Dendritic cell treated with granulocyte-macrophage colony-stimulating factor and Interleukin-4, amounts not matched to agents 40 ng/mL and 50 ng/mL, for 4 days (primary cell): Measurements from ENCODE around the gene NSFL1C.

Experiments
- H3K27ac Mint-ChIP-seq: one replicate; pipeline ENCODE4 v1.8.0; 2022; ENCODE audit warnings: mild to moderate bottlenecking, mixed read lengths
- H3K27me3 Mint-ChIP-seq: one replicate; pipeline ENCODE4 v1.8.0; 2022; ENCODE audit warnings: mild to moderate bottlenecking, mixed read lengths
- H3K36me3 Mint-ChIP-seq: one replicate; pipeline ENCODE4 v1.8.0; 2022; ENCODE audit warnings: low read depth, mixed read lengths
- H3K4me1 Mint-ChIP-seq: one replicate; pipeline ENCODE4 v1.8.0; 2022; ENCODE audit warnings: low read depth, mixed read lengths
- H3K4me3 Mint-ChIP-seq: one replicate; pipeline ENCODE4 v1.8.0; 2022; ENCODE audit warnings: mild to moderate bottlenecking, moderate library complexity, mixed read lengths
- H3K9me3 Mint-ChIP-seq: one replicate; pipeline ENCODE4 v1.8.0; 2022; ENCODE audit warnings: mixed read lengths
- intact Hi-C: fragments of 100-400 bp; cut with micrococcal nuclease; formaldehyde crosslinking; loops from one replicate; pipeline ENCODE4 v1.15.0; 2022

Gene NSFL1C

DNA sequence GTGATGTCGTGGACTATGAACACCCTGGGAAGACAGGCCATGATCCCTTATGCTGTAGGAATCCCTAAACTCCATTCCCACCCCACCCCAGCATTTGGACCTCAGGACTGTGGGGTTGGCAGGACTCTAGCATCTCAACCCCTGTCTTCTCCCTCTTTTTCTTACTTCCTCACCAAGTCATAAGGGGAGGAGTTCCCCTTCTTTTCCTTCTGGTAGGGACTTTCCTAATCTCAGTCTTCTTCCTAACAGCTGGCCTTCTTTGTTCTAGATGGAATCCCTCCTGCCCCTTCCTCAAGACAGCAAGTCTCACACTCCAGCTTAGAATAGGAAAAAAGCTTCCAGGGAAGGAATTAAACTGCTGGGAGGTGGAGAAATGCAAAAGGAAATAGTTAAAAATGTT lies 26.9 kb upstream of the NSFL1C start:
- Mint-ChIP-seq H3K36me3 (peaks cover 20% of the 10 kb centered on the region), H3K27ac (peak overlapping the region; percentile 98), H3K4me3 (no peak overlapping the region), H3K4me1 (peaks cover 73% of the 10 kb centered on the region), H3K9me3 (no peaks in the 10 kb centered on the region), H3K27me3 (no peaks in the 10 kb centered on the region)
- intact Hi-C loops = loop anchor here (5.0 kb wide), 1 partner anchor 116 kb away; no protein-coding TSS in a partner anchor

DNA sequence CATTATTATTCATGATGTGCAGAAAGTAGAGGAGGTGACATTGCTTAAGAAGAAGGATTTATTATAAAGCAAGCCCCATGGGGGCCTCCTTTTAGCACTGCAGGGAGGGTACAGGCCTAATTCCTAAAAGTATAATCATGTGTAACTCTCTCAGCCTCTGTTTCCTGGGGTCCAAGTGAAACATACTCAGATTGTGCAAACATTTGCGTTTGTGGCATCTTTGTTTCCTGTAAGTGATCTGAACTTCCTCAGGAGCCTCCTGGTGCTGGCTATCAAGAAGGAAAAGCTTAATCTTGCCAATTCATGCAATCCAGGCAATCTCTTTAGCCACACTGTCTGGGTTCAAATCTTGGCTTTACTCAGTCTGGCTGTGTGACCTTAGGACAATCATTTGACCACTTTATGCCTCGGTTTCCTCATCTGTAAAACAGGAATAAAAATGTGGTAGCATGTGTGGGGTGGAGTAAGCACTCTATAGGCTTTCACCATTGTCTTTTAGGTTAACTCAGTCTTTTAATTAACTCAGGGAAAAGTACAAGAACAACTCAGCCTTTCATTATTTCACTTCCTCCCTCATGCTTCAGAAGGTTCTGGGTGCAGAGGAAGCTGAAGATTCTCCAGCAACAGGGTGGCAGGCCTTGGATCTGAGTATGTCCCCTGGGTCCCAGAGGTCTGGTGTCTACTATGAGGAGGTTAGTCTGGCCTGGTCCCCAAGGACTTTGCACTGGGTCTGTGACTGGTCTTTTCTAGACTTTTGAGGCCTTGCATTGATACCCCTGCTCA lies 25.4 kb upstream of the NSFL1C start:
- intact Hi-C loops = loop anchor here (1.0 to 5.0 kb wide), 3 partner anchors 11 to 115 kb away; partner anchors contain the start of gene NSFL1C
- Mint-ChIP-seq H3K27me3 (no peaks in the 10 kb centered on the region), H3K4me1 (peaks cover 74% of the 10 kb centered on the region), H3K36me3 (peaks cover 27% of the 10 kb centered on the region), H3K9me3 (no peaks in the 10 kb centered on the region), H3K4me3 (peak overlapping the region; percentile 88), H3K27ac (peak overlapping the region; percentile 98)

DNA sequence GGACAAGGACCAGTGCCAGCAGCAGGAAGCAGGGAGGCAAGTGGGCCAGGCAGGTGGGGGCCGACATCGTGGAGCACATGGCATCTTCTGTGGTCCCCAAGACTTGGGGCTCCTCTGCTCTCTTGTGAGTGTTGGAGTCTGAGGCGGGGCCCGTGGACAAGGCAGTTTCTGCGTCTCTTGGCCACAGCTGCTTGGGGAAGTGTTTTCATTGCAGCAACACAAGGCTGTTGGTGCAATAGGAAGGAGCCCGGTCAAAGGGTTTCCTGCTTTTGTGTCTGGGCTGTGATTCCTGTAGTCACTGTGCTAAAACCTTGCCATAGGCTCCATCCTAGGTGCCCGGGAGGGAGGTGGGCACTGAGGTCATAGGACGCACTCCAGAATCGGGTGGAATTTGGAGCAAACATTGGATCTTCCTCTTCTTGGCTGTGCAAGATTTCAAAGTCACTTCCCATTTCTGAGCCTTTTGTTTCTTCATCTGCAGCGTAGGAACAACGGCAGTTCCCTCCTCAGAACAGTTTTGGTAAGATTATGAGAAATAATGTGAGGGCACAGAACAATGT lies 24.7 kb upstream of the NSFL1C start, which contains the start of gene SIRPB2:
Gene SIRPB2, minus strand, starts transcription at position 140 of the 560 bp plus-strand sequence. Its CDS starts 61 bp downstream, at position 79.
- Mint-ChIP-seq H3K36me3 (peaks cover 27% of the 10 kb centered on the region), H3K9me3 (no peaks in the 10 kb centered on the region), H3K27ac (peak within 1 kb of the TSS; percentile 98), H3K4me1 (peaks cover 79% of the 10 kb centered on the region), H3K27me3 (no peaks in the 10 kb centered on the region), H3K4me3 (peak within 1 kb of the TSS; percentile 88)
- intact Hi-C loops = loop anchor here (1.0 to 5.0 kb wide), 3 partner anchors 12 to 114 kb away; partner anchors contain the start of gene NSFL1C

DNA sequence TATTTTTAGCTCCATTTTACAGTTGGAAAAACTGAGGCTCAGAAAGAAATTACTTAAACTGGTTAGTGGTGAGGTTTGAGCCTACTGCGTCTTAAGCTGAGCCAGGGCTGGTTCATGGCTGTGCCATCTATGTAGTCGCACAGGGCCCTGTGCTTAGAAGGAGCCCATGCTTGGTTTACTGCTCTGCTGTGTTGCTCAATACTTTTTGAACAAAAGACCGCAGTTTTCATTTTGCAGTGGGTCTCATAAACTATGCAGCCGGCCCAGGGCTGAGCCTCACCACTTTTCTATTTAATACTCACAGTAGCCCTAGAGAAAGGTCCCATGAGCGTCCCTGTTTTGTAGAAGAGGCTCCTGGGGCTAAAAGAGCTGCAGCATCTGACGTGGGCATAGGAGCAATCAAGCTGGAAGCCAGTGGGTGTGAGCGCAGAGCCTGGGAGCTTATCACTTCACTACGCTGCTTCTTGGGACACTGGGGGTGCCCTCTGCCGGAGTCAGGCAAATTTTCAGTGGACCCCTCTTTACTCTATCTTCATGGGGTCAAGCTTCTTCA lies 24.1 kb upstream of the NSFL1C start:
- peaks cover 27% of the 10 kb centered on the region for H3K36me3 Mint-ChIP-seq
- intact Hi-C loops = loop anchor here (1.0 to 5.0 kb wide), 3 partner anchors 13 to 113 kb away; partner anchors contain the start of gene NSFL1C
- H3K4me1 Mint-ChIP-seq = peaks cover 80% of the 10 kb centered on the region
- H3K27ac Mint-ChIP-seq = peak overlapping the region; percentile 98
- peak overlapping the region; percentile 88 for H3K4me3 Mint-ChIP-seq
- no peaks in the 10 kb centered on the region for H3K9me3 Mint-ChIP-seq
- no peaks in the 10 kb centered on the region for H3K27me3 Mint-ChIP-seq

DNA sequence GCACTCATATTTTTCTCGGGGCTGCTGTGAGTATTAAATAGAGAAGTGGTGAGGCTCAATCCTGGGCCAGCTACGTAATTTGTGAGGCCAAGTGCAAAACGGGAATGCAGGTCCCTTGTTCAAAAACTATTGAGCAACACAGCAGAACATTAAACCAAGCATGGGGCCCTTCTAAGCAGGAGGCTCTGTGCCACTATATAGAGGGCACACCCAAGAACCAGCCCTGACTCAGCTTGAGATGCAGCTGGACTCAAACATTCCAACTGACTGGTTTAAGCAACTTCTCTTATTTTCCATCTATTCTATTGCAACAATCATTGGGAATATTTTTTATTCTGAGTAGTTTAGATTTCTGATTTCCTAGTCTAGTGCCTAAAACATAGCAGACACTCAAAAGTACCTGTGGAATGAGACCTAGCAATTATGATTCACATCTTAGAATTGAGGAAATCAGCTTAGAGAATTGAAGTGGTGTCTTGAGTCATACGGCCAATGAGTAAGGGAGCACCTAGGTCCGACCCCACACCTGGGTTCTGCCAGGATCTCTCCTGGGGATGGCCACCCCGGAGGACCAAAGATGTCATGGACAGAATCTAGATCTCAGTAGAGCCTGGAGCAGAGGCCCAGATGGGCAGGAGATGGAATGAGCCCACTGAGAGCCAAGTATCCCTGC lies 23.3 kb upstream of the NSFL1C start:
- Mint-ChIP-seq H3K36me3 (peaks cover 36% of the 10 kb centered on the region), H3K9me3 (no peaks in the 10 kb centered on the region), H3K4me1 (peaks cover 83% of the 10 kb centered on the region), H3K27ac (peak overlapping the region; percentile 98), H3K4me3 (peak overlapping the region; percentile 88), H3K27me3 (no peaks in the 10 kb centered on the region)
- intact Hi-C loops = loop anchor here (1.0 to 5.0 kb wide), 3 partner anchors 9 to 113 kb away; partner anchors contain the start of gene NSFL1C

DNA sequence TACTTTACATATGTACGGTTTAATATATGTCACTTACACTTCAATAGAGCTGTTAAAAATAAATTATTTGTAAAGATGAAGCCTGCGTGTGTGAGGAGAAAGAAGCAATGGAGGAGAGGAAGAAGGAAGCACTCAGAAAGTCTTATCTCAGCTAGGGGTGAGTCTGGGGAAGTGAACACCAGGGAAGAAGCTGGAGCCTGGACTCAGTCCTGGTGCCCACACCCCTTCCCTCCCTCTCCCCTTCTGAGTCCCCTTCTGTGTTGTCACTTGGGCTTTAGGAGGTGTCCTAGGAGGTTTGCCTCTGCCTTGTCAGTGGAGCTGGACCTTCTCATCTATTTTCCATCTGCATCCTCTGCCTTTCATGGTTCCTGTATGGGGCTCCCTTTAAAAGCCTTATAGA lies 22.7 kb upstream of the NSFL1C start:
- Mint-ChIP-seq H3K4me3 (peak overlapping the region; percentile 88), H3K4me1 (peaks cover 83% of the 10 kb centered on the region), H3K36me3 (peaks cover 41% of the 10 kb centered on the region), H3K27me3 (no peaks in the 10 kb centered on the region), H3K27ac (peak overlapping the region; percentile 98), H3K9me3 (no peaks in the 10 kb centered on the region)
- intact Hi-C loops = loop anchor here (1.0 kb wide), 1 partner anchor 8 kb away; no protein-coding TSS in a partner anchor

DNA sequence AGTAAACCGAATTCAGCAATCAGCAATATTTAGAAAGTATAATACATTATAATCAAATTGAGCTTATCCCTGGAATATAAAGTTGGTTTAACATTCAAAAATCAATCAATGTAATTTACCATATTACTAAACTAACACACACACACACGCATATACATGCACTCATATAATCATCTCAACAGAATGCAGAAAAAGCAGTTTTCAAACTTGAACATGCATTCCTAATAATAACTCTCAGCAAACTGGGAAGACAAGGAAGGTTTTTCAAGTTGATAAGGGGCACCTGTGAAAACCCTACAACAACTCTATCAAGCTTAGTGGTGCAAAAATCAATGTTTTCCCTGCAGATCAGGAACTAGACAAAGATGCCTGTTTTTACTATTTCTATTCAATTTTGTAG lies 19.9 kb upstream of the NSFL1C start:
- H3K27ac Mint-ChIP-seq = no peak overlapping the region
- H3K27me3 Mint-ChIP-seq = no peaks in the 10 kb centered on the region
- H3K36me3 Mint-ChIP-seq = peaks cover 69% of the 10 kb centered on the region
- intact Hi-C loops = no loop called here
- no peaks in the 10 kb centered on the region for H3K9me3 Mint-ChIP-seq
- H3K4me1 Mint-ChIP-seq = peaks cover 83% of the 10 kb centered on the region
- H3K4me3 Mint-ChIP-seq = no peak overlapping the region

DNA sequence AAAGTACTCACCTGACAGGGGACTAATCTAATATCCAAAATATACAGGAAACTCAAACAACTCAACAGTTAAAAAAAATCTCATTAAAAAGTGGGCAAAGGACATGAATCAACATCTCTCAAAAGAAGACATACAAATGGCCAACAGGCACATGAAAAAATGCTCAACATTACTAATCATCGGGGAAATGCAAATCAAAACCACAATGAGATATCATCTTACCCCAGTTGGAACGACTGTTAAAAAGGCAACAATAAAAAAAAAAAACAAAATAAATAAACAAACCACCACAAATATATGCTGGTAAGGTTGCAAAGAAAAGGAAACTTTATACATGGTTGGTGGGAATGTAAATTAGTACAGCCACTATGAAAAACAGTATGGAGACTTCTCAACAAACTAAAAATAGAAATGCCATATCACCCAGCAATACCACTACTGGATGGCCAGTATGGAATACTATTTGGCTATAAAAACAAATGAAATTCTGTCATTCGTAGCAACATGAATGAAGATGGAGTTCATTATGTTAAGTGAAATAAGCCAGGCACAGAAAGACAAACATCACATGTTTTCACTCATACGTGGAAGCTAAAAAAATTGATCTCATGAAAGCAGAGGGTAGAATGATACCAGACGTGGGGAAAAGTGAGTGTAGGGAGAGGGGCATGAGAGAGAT lies 17.9 kb upstream of the NSFL1C start:
- Mint-ChIP-seq H3K27me3 (no peaks in the 10 kb centered on the region), H3K27ac (peak overlapping the region; percentile 71), H3K4me1 (peaks cover 80% of the 10 kb centered on the region), H3K36me3 (peaks cover 82% of the 10 kb centered on the region), H3K4me3 (peak overlapping the region; percentile 40), H3K9me3 (no peaks in the 10 kb centered on the region)
- intact Hi-C loops = no loop called here

DNA sequence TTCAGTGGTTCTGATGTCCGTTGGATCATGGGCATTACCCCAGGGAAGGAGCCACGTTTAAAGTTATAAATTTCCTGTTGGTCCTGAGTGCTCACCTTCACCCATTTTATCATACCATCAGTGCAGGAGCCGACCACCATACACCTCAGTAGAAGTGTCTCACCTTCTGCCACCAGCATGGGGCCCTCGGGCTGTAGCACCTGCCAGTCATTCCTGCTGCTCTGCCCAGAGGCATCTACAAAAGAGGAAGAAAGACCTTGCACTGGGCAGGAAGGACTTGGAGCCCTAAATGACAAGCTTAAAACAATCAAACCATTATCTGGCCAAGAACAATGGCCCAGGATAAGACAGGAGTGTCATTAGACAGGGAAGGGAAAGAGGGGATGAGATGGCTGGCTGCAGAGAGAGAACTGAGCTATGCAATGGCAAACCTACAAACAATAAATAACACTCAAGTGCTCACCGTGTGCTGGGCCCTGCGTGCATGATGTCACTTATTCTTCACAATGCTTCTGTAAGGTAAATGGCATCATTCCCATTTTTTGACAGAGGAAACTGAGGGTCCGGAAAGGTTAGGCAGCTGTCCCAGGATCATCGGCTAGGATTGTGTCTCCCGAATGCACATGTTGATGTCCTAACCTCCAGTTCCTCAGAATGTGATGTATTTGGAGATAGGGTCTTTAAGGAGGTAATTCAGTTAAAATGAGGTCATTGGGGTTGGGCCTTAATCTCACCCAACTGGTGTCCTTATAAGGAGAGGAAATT lies 13.4 kb upstream of the NSFL1C start:
- Mint-ChIP-seq H3K27ac (no peak overlapping the region), H3K27me3 (no peaks in the 10 kb centered on the region)

DNA sequence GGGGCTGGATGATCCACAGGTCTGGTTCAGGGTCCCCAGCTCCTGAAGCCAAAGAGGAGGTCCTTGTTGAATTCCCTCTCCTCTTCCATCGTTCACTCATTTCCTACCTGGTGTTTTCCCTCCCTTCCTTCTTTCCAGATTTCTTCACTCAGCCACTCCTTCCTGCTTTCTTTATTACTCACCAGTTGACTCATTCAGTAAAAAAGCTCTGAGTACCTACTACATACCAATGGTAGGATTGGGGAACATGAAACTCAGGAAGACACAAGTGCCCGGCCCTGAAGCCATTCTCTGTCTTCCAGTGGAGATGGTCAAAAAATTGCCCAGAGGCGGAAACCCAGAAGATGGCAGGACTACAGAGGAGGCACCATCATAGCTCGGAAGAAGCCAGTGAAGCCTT lies 11.9 kb upstream of the NSFL1C start:
- Mint-ChIP-seq H3K27ac (peak overlapping the region; percentile 24), H3K4me1 (peaks cover 69% of the 10 kb centered on the region), H3K27me3 (no peaks in the 10 kb centered on the region), H3K36me3 (peaks cover 93% of the 10 kb centered on the region), H3K9me3 (no peaks in the 10 kb centered on the region), H3K4me3 (no peak overlapping the region)
- intact Hi-C loops = no loop called here

More for the DNA sequence above, 13.4 kb upstream of the NSFL1C start:
- H3K36me3 Mint-ChIP-seq = peaks cover 98% of the 10 kb centered on the region
- no peak overlapping the region for H3K4me3 Mint-ChIP-seq
- intact Hi-C loops = no loop called here
- peaks cover 77% of the 10 kb centered on the region for H3K4me1 Mint-ChIP-seq
- H3K9me3 Mint-ChIP-seq = no peaks in the 10 kb centered on the region

DNA sequence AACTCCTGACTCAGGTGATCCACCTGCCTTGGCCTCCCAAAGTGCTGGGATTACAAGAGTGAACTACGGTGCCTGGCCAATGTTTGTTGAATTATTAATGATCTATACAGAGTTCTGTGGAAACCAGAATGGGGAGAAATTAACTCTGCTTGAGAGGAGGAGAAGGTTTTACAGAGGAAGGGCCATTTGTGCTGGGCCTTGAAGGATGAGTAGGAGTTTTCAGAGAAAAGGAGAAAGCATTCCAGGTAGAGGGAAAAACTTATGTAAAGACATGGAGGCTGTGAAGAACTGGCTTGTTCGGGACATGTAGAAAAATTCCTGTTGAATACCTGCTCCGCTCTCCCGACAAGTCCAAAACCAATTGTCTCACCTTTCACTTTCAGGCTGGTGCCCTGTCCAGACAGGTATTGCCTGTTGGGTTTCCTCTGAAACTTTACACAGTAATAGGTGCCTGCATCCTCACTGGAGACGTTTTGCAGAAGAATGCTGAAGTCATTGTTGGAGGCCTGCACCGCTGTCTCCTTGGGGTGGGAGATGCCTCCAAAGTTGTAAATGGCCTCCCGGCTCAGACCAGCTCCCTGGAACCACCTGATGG lies 11.3 kb upstream of the NSFL1C start:
- intact Hi-C loops = no loop called here
- Mint-ChIP-seq H3K27me3 (no peaks in the 10 kb centered on the region), H3K27ac (peak overlapping the region; percentile 24), H3K36me3 (peaks cover 93% of the 10 kb centered on the region), H3K4me3 (no peak overlapping the region), H3K9me3 (no peaks in the 10 kb centered on the region), H3K4me1 (peaks cover 69% of the 10 kb centered on the region)

DNA sequence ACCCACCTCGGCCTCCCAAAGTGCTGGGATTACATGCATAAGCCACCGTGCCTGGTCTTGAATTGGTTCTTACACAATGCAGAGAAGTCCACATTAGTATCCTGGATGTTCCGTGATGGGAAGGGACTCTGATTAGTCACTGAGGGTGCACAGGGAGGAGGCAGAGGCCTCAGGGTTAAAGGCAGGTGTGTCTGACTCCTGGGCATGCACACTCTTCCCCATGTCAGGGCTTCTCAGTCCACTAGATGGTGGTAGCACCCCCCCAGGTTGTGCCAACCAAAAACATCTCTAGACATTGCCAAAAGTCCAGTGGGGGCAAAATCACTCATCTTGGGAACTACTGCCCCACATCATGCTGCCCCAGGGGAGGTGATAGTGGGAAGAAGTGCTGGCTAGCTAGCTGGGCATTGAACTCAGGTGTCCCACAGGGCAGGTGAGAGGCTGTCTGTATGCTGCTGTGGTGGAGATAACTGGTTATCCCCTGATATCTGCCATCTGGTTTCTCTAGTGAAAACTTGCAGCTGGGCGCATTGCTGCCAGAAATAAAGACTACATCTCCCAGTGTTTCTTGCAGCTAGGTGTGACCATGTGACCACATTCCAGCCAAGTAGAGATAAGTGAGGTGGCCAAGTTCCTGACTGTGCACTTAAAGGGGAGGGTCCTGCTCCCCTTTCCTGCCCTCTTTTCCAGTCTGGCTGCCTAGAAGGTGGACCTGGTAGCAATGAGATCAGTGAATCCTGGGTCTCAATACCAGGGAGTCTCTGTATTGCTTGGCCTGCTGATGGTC lies 8.4 kb upstream of the NSFL1C start:
- Mint-ChIP-seq H3K27ac (peak overlapping the region; percentile 10), H3K36me3 (peaks cover 88% of the 10 kb centered on the region), H3K27me3 (no peaks in the 10 kb centered on the region), H3K4me1 (peaks cover 66% of the 10 kb centered on the region), H3K9me3 (no peaks in the 10 kb centered on the region), H3K4me3 (no peak overlapping the region)
- intact Hi-C loops = no loop called here
